ENCODE data around the gene FYB1. TPM values are rescaled to one million over a fixed set of nuclear protein-coding genes. Genes with fewer than 3 reads are reported as not detected.

FYB1 gene
- total and polyA plus RNA-seq, 2 of the 8 experiments (the other 6 are each of a cell fraction or from before 2014, with no cell fraction given) = not detected

DNA sequence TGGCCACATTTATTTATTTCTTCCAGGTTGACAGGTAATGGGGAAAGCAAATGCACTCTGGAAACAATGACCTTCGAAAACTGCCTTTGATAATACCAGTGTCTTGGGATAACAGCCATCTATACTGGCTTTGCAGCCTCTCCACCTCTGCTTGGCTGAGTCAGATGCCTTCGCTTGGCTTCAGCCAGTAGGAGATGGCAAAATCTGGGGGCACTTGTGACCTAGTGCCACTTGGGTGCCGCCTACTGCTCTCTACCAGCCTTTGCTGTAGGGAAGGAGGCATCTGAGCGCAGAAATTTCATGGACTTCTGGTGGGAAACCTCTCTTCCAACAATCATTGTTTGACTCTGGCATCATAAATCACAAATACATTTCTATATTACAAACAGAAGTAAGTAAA lies 21.8 kb downstream of the FYB1 start:
- Histone ChIP-seq H3K27me3 (replicated peaks in 1 of 4; ENCODE audit: control insufficient read depth in 3 of 4, extremely low read depth in 1 of 4, insufficient read depth in 3 of 4, low read length in 3 of 4) (no peaks in the 10 kb centered on the region), H2BK15ac (ENCODE audit: low read length) (no peak overlapping the region), H2AK5ac (ENCODE audit: low read depth, low read length) (no peak overlapping the region), H3K4me2 (ENCODE audit: insufficient read depth in 1 of 2, low read depth in 2 of 2, low read length in 2 of 2) (no peak overlapping the region), H4K8ac (ENCODE audit: extremely low read depth, insufficient read depth, low read length) (no peak overlapping the region), H4K91ac (replicated peaks; ENCODE audit: insufficient read length, low read length) (no peak overlapping the region), H3K9me3 (ENCODE audit: insufficient read depth in 2 of 2, low read depth in 1 of 2, low read length in 1 of 2) (no peaks in the 10 kb centered on the region), H2BK20ac (ENCODE audit: low read length) (no peak overlapping the region), H3K36me3 (ENCODE audit: control insufficient read depth in 2 of 4, insufficient read depth in 4 of 4, low read length in 3 of 4) (no peaks in the 10 kb centered on the region), H3K23ac (ENCODE audit: insufficient read length) (no peak overlapping the region), H2BK120ac (replicated peaks; ENCODE audit: low read depth, low read length) (no peak overlapping the region), H4K20me1 (replicated peaks in 1 of 2; ENCODE audit: control insufficient read depth in 1 of 2, insufficient read depth in 2 of 2, low read length in 2 of 2) (no peaks in the 10 kb centered on the region), H3K4me1 (replicated peaks in 1 of 4; ENCODE audit: control insufficient read depth in 3 of 4, insufficient read depth in 4 of 4, low read length in 3 of 4) (no peaks in the 10 kb centered on the region), H3K18ac (ENCODE audit: extremely low read depth, low read length) (no peak overlapping the region), H3K56ac (replicated peaks; ENCODE audit: insufficient read length, low read depth, low read length) (no peak overlapping the region), H3K4ac (replicated peaks; ENCODE audit: insufficient read length, low read depth, low read length) (no peak overlapping the region), H2BK5ac (ENCODE audit: low read depth, low read length) (no peak overlapping the region), H3K23me2 (ENCODE audit: low read depth, low read length) (no peaks in the 10 kb centered on the region), H3K27ac (ENCODE audit: low read depth, low read length) (no peak overlapping the region), H3K14ac (ENCODE audit: insufficient read length) (no peak overlapping the region), H3K79me2 (ENCODE audit: control insufficient read depth in 1 of 2, insufficient read depth in 2 of 2, low read length in 2 of 2) (no peaks in the 10 kb centered on the region), H4K5ac (ENCODE audit: insufficient read length, low read depth, low read length) (no peak overlapping the region), H3K4me3 (ENCODE audit: extremely low read depth in 1 of 4, insufficient read depth in 2 of 4, low read depth in 3 of 4, low read length in 4 of 4) (no peak overlapping the region), H3K9ac (replicated peaks in 1 of 4; ENCODE audit: extremely low read depth in 1 of 4, low read depth in 3 of 4, low read length in 3 of 4) (no peak overlapping the region), H2AFZ (ENCODE audit: low read length) (no peak overlapping the region), H2BK12ac (ENCODE audit: low read depth, low read length) (no peak overlapping the region), H3K79me1 (ENCODE audit: low read depth, low read length) (no peaks in the 10 kb centered on the region)
- ChIA-PET POLR2A (ENCODE audit: partially characterized antibody) (no interaction called here), CTCF (ENCODE audit: partially characterized antibody) (interaction anchor here (1.5 kb wide), 1 partner anchor 8 kb away, joined by 4 read pairs; no protein-coding TSS in a partner anchor)
- no peak for FAIRE-seq
- no peak for DNase-seq (ENCODE audit: low read depth in 1 of 2, low spot score in 2 of 2)
- WGBS, 2 experiments (ENCODE audit: extremely low coverage in 1 of 2, insufficient coverage in 1 of 2, insufficient read length in 1 of 2, insufficient replicate concordance in 2 of 2, low coverage in 1 of 2, low lambda C conversion rate in 2 of 2, missing lambda C conversion rate in 1 of 2) = 97% methylated on average over 4 of the region's 4 CpGs; no CpG with 5 or more reads in 1 of the 2 experiments
- TF ChIP-seq SUZ12 (IDR thresholded peaks at IDR 0.05; ENCODE audit: low read length) = no peak
- TF ChIP-seq SRF (IDR thresholded peaks at IDR 0.05; ENCODE audit: low read depth, low read length) = no peak
- no peak for TF ChIP-seq YY1 (IDR thresholded peaks at IDR 0.05; ENCODE audit: low read depth, low read length)
- TF ChIP-seq SP4 (IDR thresholded peaks at IDR 0.05; ENCODE audit: low read length) = no peak
- TF ChIP-seq KDM1A (IDR thresholded peaks at IDR 0.05; ENCODE audit: borderline replicate concordance, low read length) = no peak
- no peak for TF ChIP-seq POU5F1 (IDR thresholded peaks at IDR 0.05; ENCODE audit: low read depth, low read length)
- TF ChIP-seq SIRT6 (IDR thresholded peaks at IDR 0.05; ENCODE audit: low read length) = no peak
- no peak for TF ChIP-seq SAP30 (IDR thresholded peaks at IDR 0.05; ENCODE audit: insufficient read depth, insufficient replicate concordance, low read length)
- TF ChIP-seq KDM4A (IDR thresholded peaks at IDR 0.05; ENCODE audit: low read depth, low read length, severe bottlenecking) = no peak
- TF ChIP-seq GABPA (IDR thresholded peaks at IDR 0.05; ENCODE audit: borderline replicate concordance, insufficient read depth, low read length) = no peak
- no peak for TF ChIP-seq CHD1 (IDR thresholded peaks at IDR 0.05; ENCODE audit: low read depth, low read length)
- TF ChIP-seq, protein P1, sequence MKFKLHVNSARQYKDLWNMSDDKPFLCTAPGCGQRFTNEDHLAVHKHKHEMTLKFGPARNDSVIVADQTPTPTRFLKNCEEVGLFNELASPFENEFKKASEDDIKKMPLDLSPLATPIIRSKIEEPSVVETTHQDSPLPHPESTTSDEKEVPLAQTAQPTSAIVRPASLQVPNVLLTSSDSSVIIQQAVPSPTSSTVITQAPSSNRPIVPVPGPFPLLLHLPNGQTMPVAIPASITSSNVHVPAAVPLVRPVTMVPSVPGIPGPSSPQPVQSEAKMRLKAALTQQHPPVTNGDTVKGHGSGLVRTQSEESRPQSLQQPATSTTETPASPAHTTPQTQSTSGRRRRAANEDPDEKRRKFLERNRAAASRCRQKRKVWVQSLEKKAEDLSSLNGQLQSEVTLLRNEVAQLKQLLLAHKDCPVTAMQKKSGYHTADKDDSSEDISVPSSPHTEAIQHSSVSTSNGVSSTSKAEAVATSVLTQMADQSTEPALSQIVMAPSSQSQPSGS (IDR thresholded peaks at IDR 0.05; ENCODE audit: low read length) = no peak
- no peak for TF ChIP-seq PHF8 (conservative IDR thresholded peaks at IDR 0.05; ENCODE audit: low read depth, low read length)

Data from H1 (cell line).